Activated CD4-positive, alpha-beta memory T cell treated with anti-CD3 and anti-CD28 coated beads, Interleukin-2, amount 10 ng/mL, durations not matched to agents 7 days and 5 days (primary cell): ENCODE measurements around the gene RNU6-9. TPM values are rescaled to one million over a fixed set of nuclear protein-coding genes. Genes with fewer than 3 reads are reported as not detected.

Source experiments
- CTCF ChIA-PET: fragments of 350-600 bp; sonication (Branson Sonifier 250); formaldehyde crosslinking; loops from one replicate; lab custom pipeline; 2021; ENCODE audit warnings: antibody characterized with exemption, inconsistent platforms; lab: Charles Lee
- POLR2A ChIA-PET: fragments of 350-600 bp; sonication (Branson Sonifier 250); formaldehyde crosslinking; loops from one replicate; lab custom pipeline; 2021; ENCODE audit warnings: antibody characterized with exemption; lab: Charles Lee
- DNase-seq: peaks from one replicate; pipeline ENCODE4 v3.0.0-alpha.2; 2020
- H3K27ac Mint-ChIP-seq: one replicate; pipeline ENCODE4 v1.8.0; 2021; ENCODE audit warnings: mild to moderate bottlenecking, mixed read lengths
- H3K27me3 Mint-ChIP-seq: one replicate; pipeline ENCODE4 v1.8.0; 2021; ENCODE audit warnings: mixed read lengths
- H3K36me3 Mint-ChIP-seq: one replicate; pipeline ENCODE4 v1.8.0; 2021; ENCODE audit warnings: low read depth, mixed read lengths
- H3K4me1 Mint-ChIP-seq: one replicate; pipeline ENCODE4 v1.8.0; 2021; ENCODE audit warnings: mixed read lengths
- H3K4me3 Mint-ChIP-seq: one replicate; pipeline ENCODE4 v1.8.0; 2021; ENCODE audit warnings: mild to moderate bottlenecking, mixed read lengths
- H3K9me3 Mint-ChIP-seq: one replicate; pipeline ENCODE4 v1.8.0; 2021; ENCODE audit warnings: mixed read lengths
- total RNA-seq, 2 experiments: library from RNA; stranded (reverse); gene quantifications; one replicate each; pipeline ENCODE4 v1.2.3, GENCODE V29; 2021

The RNU6-9 gene
- total RNA-seq, 2 experiments from 2014 or later = not detected

DNA sequence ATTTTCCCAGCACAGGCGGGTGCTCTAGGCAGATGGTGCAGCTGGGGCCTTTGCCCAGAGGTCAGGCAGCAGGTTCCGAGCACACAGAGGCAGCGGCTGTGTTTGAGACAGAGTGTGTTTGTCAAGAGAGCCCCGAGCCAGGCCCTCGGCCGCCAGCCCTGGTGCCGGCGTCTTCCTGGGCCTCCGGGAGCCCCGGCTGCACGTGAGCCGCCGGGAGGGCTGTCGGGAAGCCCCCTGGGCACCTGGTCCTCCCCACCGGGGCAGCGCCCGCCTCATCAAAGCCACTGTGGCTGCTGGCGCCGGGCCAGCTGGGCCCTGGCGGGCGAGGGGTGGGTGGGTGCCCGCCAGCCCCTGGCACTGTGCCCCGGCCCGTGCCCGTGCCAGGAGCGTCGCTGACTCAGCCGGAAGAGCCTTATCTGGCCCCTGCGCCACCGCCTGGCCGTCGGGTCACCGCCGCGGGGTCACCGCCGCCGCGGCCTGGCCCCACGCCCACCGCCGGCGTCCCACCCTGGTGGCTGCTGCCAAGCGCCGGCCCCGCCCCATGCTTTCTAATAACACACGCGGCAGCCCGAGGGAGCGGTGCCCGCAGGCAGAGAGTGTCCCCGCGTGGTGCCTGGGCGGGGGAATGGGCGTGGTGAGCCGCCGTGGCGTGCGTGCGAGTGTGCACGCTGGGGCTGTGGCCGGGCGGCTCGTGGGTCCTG, 47.5 kb downstream of the RNU6-9 start:
- CTCF ChIA-PET = no interaction called here
- Mint-ChIP-seq H3K4me3 (peak overlapping the region; percentile 69), H3K4me1 (peaks cover 32% of the 10 kb centered on the region), H3K36me3 (peaks cover 27% of the 10 kb centered on the region), H3K27me3 (no peaks in the 10 kb centered on the region), H3K27ac (peak overlapping the region; percentile 60), H3K9me3 (peaks cover 2% of the 10 kb centered on the region)
- peak; percentile 67 for DNase-seq
- POLR2A ChIA-PET = interaction anchor here (0.6 kb wide), 1 partner anchor 32 kb away, joined by 3 read pairs; no protein-coding TSS in a partner anchor

DNA sequence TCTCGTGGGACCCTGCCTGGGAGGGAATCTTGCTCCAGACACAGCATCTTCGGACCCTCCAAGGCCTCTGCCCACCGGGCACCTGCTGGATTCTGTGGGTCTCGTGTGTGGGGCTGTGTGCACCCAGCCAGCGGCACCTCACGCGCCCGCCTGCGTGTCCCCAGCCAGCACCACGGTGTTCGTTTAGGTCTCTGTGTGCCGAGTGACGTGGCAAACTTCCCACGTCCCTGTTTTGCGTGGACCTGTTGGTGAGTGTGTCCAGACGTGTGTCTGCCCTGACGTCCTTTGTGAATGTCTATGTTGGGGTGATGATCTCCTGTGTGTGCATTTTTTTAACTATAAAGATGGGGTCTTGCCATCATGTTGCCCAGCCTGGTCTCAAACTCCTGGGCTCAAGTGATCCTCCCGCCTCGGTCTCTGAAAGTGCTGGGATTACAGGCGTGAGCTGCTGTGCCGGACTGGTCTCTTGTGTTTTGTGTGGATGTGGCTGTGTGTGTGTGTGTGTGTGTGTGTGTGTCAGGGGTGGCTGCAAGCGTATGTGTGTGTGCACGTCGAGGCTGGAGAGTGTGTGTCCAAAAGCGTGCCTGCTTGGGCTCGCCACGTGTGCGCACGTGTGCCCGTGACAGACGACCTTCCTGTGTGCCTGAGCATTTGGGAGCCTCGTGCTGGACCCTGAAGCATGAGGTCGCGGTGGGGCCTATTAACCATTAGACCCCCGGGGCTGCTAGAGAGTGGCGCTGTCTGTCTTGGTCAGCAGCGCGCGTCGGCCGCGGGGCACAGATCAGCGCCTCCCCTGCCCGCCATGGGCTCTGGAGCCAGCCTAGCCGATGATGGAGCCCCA, 48.2 kb downstream of the RNU6-9 start:
- Mint-ChIP-seq H3K4me3 (peak overlapping the region; percentile 69), H3K4me1 (peaks cover 32% of the 10 kb centered on the region), H3K9me3 (peaks cover 2% of the 10 kb centered on the region), H3K36me3 (peaks cover 27% of the 10 kb centered on the region), H3K27ac (no peak overlapping the region), H3K27me3 (no peaks in the 10 kb centered on the region)
- POLR2A ChIA-PET = interaction anchor here (0.6 kb wide), 1 partner anchor 31 kb away, joined by 3 read pairs; no protein-coding TSS in a partner anchor
- no peak for DNase-seq
- CTCF ChIA-PET = no interaction called here

DNA sequence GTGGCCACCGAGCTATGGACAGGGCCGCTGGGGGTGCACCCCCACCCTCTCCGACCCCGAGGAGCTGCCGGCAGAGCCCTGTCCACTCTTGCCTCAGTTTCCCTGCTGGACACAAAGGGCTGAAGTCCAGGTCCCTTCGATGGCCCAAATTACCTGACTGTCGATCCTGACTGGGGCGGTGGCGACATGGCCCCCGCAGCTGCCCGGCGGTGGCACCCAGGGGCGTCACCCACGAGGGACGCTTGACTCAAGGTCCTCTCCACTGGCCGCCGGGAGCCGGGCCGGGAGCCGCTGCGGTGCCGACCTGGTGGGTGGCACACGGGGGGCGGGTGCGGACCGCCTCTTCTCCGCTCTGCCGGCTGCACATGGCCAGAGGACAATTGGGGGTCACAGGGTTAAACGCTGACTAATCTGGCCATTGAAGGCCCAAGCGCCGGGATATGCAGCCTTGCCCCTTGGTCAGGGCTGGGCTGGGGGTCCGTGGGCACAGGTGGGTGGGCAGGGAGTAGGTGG, 48.9 kb downstream of the RNU6-9 start:
- Mint-ChIP-seq H3K9me3 (peaks cover 2% of the 10 kb centered on the region), H3K27ac (no peak overlapping the region), H3K4me3 (no peak overlapping the region), H3K4me1 (peaks cover 28% of the 10 kb centered on the region), H3K27me3 (no peaks in the 10 kb centered on the region), H3K36me3 (peaks cover 22% of the 10 kb centered on the region)
- CTCF ChIA-PET = interaction anchor here (0.7 kb wide), 1 partner anchor 171 kb away, joined by 4 read pairs; no protein-coding TSS in a partner anchor
- DNase-seq = no peak
- POLR2A ChIA-PET = no interaction called here

Other genes with a start within 250 kb of the RNU6-9 start
- 10 to 100 TPM; 80.6 to 82.2 TPM for gene RNF126, start 230.3 kb upstream of the RNU6-9 start, total RNA-seq
- gene FSTL3, start 217.1 kb upstream of the RNU6-9 start, total RNA-seq = 1 to 10 TPM; 2.5 to 3.0 TPM
- gene PRSS57, start 198.0 kb upstream of the RNU6-9 start, total RNA-seq = not detected
- not detected for gene PALM, start 184.5 kb upstream of the RNU6-9 start, total RNA-seq
- gene MISP, start 142.4 kb upstream of the RNU6-9 start, total RNA-seq = not detected
- 100 to 1,000 TPM; 385 to 406 TPM for gene PTBP1, start 96.0 kb upstream of the RNU6-9 start, total RNA-seq
- gene PLPPR3, start 71.5 kb upstream of the RNU6-9 start, total RNA-seq = not detected
- not detected for gene AZU1, start 65.6 kb upstream of the RNU6-9 start, total RNA-seq
- not detected for gene PRTN3, start 52.5 kb upstream of the RNU6-9 start, total RNA-seq
- not detected for gene ELANE, start 41.2 kb upstream of the RNU6-9 start, total RNA-seq
- 1 to 10 TPM in 1 of 2 experiments, under 1 TPM in 1; 0.78 to 1.6 TPM for gene CFD, start 33.8 kb upstream of the RNU6-9 start, total RNA-seq
- 10 to 100 TPM; 62.2 to 64.0 TPM for gene MED16, start 297 bp upstream of the RNU6-9 start, total RNA-seq
- gene R3HDM4, start 19.7 kb downstream of the RNU6-9 start, total RNA-seq = 100 to 1,000 TPM; 111 to 116 TPM
- gene KISS1R, start 23.8 kb downstream of the RNU6-9 start, total RNA-seq = 1 to 10 TPM; 1.8 to 2.3 TPM
- 10 to 100 TPM; 32.4 to 34.0 TPM for gene ARID3A, start 32.6 kb downstream of the RNU6-9 start, total RNA-seq
- 10 to 100 TPM; 42.0 to 44.3 TPM for gene WDR18, start 90.9 kb downstream of the RNU6-9 start, total RNA-seq
- gene GRIN3B, start 106.9 kb downstream of the RNU6-9 start, total RNA-seq = under 1 TPM in 1 of 2 experiments, not detected in 1; 0.08 TPM
- 100 to 1,000 TPM; 181 TPM for gene TMEM259, start 127.6 kb downstream of the RNU6-9 start, total RNA-seq
- gene RNU6-2, start 128.0 kb downstream of the RNU6-9 start, total RNA-seq = not detected
- gene CNN2, start 133.1 kb downstream of the RNU6-9 start, total RNA-seq = 100 to 1,000 TPM; 513 to 519 TPM
- 10 to 100 TPM; 92.7 to 95.1 TPM for gene ABCA7, start 146.6 kb downstream of the RNU6-9 start, total RNA-seq
- 100 to 1,000 TPM; 419 to 437 TPM for gene ARHGAP45, start 173.7 kb downstream of the RNU6-9 start, total RNA-seq
- 100 to 1,000 TPM; 116 to 120 TPM for gene POLR2E, start 201.9 kb downstream of the RNU6-9 start, total RNA-seq
- gene GPX4, start 210.5 kb downstream of the RNU6-9 start, total RNA-seq = 100 to 1,000 TPM; 141 to 148 TPM